H1 (cell line): ENCODE measurements around the gene SUCNR1.

ENCODE experiments used
- CREB1 ChIP-seq: IDR thresholded peaks from 2 replicates; pipeline ENCODE4 v1.6.1; 2012; ENCODE audit warnings: inconsistent platforms
- EP300 ChIP-seq, 2 experiments: IDR thresholded peaks; 1 replicate in 1 of 2; 2 replicates in 1 of 2; pipeline ENCODE4 v1.6.1; 2011 to 2012; ENCODE audit warnings: low read depth in 2 of 2, low read length in 2 of 2, mild to moderate bottlenecking in 2 of 2, borderline replicate concordance in 1 of 2, inconsistent platforms in 1 of 2, moderate library complexity in 1 of 2
- EZH2 ChIP-seq: fragments of 200-600 bp; sonication (generic); IDR thresholded peaks from 2 replicates; pipeline ENCODE4 v1.7.1; 2012; ENCODE audit warnings: low read depth, mild to moderate bottlenecking, moderate library complexity, low read length, inconsistent platforms; ENCODE audit not compliant: severe bottlenecking
- JUND ChIP-seq: IDR thresholded peaks from 2 replicates; pipeline ENCODE4 v1.6.1; 2011; ENCODE audit warnings: mild to moderate bottlenecking, improper control_type of control experiment, low read length
- KDM4A ChIP-seq: IDR thresholded peaks from one replicate; pipeline ENCODE4 v1.7.1; 2012; ENCODE audit warnings: low read depth, mild to moderate bottlenecking, moderate library complexity, low read length, inconsistent platforms; ENCODE audit not compliant: severe bottlenecking
- POLR2A ChIP-seq, 2 experiments: IDR thresholded peaks; 1 replicate in 1 of 2; 2 replicates in 1 of 2; pipeline ENCODE4 v1.6.1; 2011; ENCODE audit warnings: low read depth in 2 of 2, low read length in 2 of 2, mild to moderate bottlenecking in 2 of 2; ENCODE audit errors: control extremely low read depth in 1 of 2
- POLR2AphosphoS5 ChIP-seq: IDR thresholded peaks from 2 replicates; pipeline ENCODE4 v1.6.1; 2011; ENCODE audit warnings: low read depth, low read length
- RAD21 ChIP-seq, 2 experiments: IDR thresholded peaks in 1 of 2; conservative IDR thresholded peaks in 1 of 2; 2 replicates each; pipeline ENCODE4 v1.6.1; 2011; ENCODE audit warnings: low read depth in 2 of 2, low read length in 2 of 2, improper control_type of control experiment in 1 of 2, inconsistent platforms in 1 of 2, mild to moderate bottlenecking in 1 of 2, moderate library complexity in 1 of 2
- RFX5 ChIP-seq: IDR thresholded peaks from 2 replicates; pipeline ENCODE4 v1.6.1; 2011; ENCODE audit warnings: low read depth, low read length, improper control_type of control experiment, borderline replicate concordance
- SUZ12 ChIP-seq: fragments of 200-600 bp; sonication (generic); IDR thresholded peaks from 2 replicates; pipeline ENCODE4 v1.6.1; 2012; ENCODE audit warnings: mild to moderate bottlenecking, inconsistent platforms, low read length, moderate library complexity, mixed read lengths
- YY1 ChIP-seq: IDR thresholded peaks from 2 replicates; pipeline ENCODE4 v1.6.1; 2011; ENCODE audit warnings: low read depth, mild to moderate bottlenecking, low read length
- ZNF274 ChIP-seq: IDR thresholded peaks from 2 replicates; pipeline ENCODE4 v1.7.0; 2012; ENCODE audit warnings: low read length, borderline replicate concordance; ENCODE audit errors: extremely low read depth
- TF ChIP-seq, protein P1 (sequence below), 3 experiments: IDR thresholded peaks; 1 replicate in 2 of 3; 2 replicates in 1 of 3; pipeline versions ENCODE4 v1.5.1 to v1.6.1; 2011; ENCODE audit warnings: low read length in 3 of 3, mild to moderate bottlenecking in 3 of 3, inconsistent platforms in 2 of 3, low read depth in 1 of 3, moderate library complexity in 1 of 3; ENCODE audit not compliant: insufficient read depth in 1 of 3; ENCODE audit errors: control extremely low read depth in 1 of 3
- TF ChIP-seq, protein P2 (sequence below): IDR thresholded peaks from 2 replicates; pipeline ENCODE4 v1.6.1; 2011; ENCODE audit warnings: low read depth, mild to moderate bottlenecking, low read length; ENCODE audit not compliant: insufficient read depth

DNA sequence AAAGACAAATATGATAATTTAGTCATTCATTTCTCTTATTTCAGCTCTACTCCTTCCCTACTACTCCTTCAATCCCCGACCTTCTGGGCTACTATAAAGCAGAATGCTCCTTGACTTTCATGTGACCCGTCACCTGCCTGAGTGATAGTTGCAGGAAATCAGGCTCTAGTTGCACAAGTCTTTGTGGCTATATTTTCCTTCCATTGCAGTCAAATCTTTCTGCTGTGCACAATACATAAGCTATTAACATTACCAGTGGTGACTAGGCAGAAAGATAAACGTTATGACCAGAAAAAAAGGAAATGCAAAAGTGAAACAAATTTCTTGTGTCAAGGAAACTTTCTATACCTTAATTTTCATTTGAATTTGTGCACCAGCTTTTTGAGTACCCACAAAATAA is 2.3 kb downstream of the SUCNR1 start:
- TF ChIP-seq, protein P1, sequence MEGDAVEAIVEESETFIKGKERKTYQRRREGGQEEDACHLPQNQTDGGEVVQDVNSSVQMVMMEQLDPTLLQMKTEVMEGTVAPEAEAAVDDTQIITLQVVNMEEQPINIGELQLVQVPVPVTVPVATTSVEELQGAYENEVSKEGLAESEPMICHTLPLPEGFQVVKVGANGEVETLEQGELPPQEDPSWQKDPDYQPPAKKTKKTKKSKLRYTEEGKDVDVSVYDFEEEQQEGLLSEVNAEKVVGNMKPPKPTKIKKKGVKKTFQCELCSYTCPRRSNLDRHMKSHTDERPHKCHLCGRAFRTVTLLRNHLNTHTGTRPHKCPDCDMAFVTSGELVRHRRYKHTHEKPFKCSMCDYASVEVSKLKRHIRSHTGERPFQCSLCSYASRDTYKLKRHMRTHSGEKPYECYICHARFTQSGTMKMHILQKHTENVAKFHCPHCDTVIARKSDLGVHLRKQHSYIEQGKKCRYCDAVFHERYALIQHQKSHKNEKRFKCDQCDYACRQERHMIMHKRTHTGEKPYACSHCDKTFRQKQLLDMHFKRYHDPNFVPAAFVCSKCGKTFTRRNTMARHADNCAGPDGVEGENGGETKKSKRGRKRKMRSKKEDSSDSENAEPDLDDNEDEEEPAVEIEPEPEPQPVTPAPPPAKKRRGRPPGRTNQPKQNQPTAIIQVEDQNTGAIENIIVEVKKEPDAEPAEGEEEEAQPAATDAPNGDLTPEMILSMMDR (IDR thresholded peaks at IDR 0.05; ENCODE audit: control extremely low read depth in 1 of 3, insufficient read depth in 1 of 3, low read depth in 1 of 3, low read length in 3 of 3): no peak
- TF ChIP-seq YY1 (no peak), EZH2 (no peak), JUND (no peak), ZNF274 (no peak), RAD21 (IDR thresholded peaks at IDR 0.05 in 1 of 2, conservative IDR thresholded peaks at IDR 0.05 in 1 of 2; ENCODE audit: low read depth in 2 of 2, low read length in 2 of 2) (no peak), EP300 (IDR thresholded peaks at IDR 0.05; ENCODE audit: borderline replicate concordance in 1 of 2, low read depth in 2 of 2, low read length in 2 of 2) (no peak), CREB1 (no peak), POLR2A (IDR thresholded peaks at IDR 0.05; ENCODE audit: control extremely low read depth in 1 of 2, low read depth in 2 of 2, low read length in 2 of 2) (no peak), POLR2AphosphoS5 (no peak), KDM4A (no peak), RFX5 (no peak), SUZ12 (no peak)
- TF ChIP-seq, protein P2, sequence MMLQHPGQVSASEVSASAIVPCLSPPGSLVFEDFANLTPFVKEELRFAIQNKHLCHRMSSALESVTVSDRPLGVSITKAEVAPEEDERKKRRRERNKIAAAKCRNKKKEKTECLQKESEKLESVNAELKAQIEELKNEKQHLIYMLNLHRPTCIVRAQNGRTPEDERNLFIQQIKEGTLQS: no peak
